ENCODE measurements around the gene PLXDC2.

The PLXDC2 gene

GRCh38 chr10:19935176-19935575 is 118.9 kb downstream of the PLXDC2 start:
- ATAC-seq (ENCODE audit: low read depth): no peak
- no peaks in the 10 kb centered on the region for H3K36me3 ChIP-seq (ENCODE audit: low read depth)
- no peak for DNase-seq (ENCODE audit: low spot score)
- H3K4me3 ChIP-seq (ENCODE audit: severe bottlenecking): no peak overlapping the region
- no peaks in the 10 kb centered on the region for H3K9me3 ChIP-seq (ENCODE audit: severe bottlenecking)
- H3K27me3 ChIP-seq (ENCODE audit: insufficient read depth, poor library complexity, severe bottlenecking): no peaks in the 10 kb centered on the region
- no peak overlapping the region for H3K27ac ChIP-seq (ENCODE audit: poor library complexity, severe bottlenecking)
- peaks cover 18% of the 10 kb centered on the region for H3K4me1 ChIP-seq (ENCODE audit: insufficient read depth, poor library complexity, severe bottlenecking)
- no peak for TF ChIP-seq CTCF (IDR thresholded peaks at IDR 0.05; ENCODE audit: poor library complexity, severe bottlenecking)

- Histone ChIP-seq H3K36me3 (ENCODE audit: low read depth) (no peaks in the 10 kb centered on the region), H3K4me1 (ENCODE audit: insufficient read depth, poor library complexity, severe bottlenecking) (peaks cover 14% of the 10 kb centered on the region), H3K4me3 (ENCODE audit: severe bottlenecking) (no peak overlapping the region), H3K9me3 (ENCODE audit: severe bottlenecking) (no peaks in the 10 kb centered on the region), H3K27ac (ENCODE audit: poor library complexity, severe bottlenecking) (no peak overlapping the region), H3K27me3 (ENCODE audit: insufficient read depth, poor library complexity, severe bottlenecking) (no peaks in the 10 kb centered on the region)
- DNase-seq (ENCODE audit: low spot score) (no peak), ATAC-seq (ENCODE audit: low read depth) (no peak)
- TF ChIP-seq CTCF (IDR thresholded peaks at IDR 0.05; ENCODE audit: poor library complexity, severe bottlenecking): no peak
Measured at GRCh38 chr10:19936289-19936688, 120.1 kb downstream of the PLXDC2 start.

GRCh38 chr10:19937989-19938388 is 121.8 kb downstream of the PLXDC2 start:
- H3K9me3 ChIP-seq (ENCODE audit: severe bottlenecking): no peaks in the 10 kb centered on the region
- ATAC-seq (ENCODE audit: low read depth) (no peak), DNase-seq (ENCODE audit: low spot score) (no peak)
- H3K4me3 ChIP-seq (ENCODE audit: severe bottlenecking): no peak overlapping the region
- no peaks in the 10 kb centered on the region for H3K36me3 ChIP-seq (ENCODE audit: low read depth)
- no peaks in the 10 kb centered on the region for H3K4me1 ChIP-seq (ENCODE audit: insufficient read depth, poor library complexity, severe bottlenecking)
- H3K27me3 ChIP-seq (ENCODE audit: insufficient read depth, poor library complexity, severe bottlenecking): no peaks in the 10 kb centered on the region
- no peak for TF ChIP-seq CTCF (IDR thresholded peaks at IDR 0.05; ENCODE audit: poor library complexity, severe bottlenecking)
- no peak overlapping the region for H3K27ac ChIP-seq (ENCODE audit: poor library complexity, severe bottlenecking)

- Histone ChIP-seq H3K27me3 (ENCODE audit: insufficient read depth, poor library complexity, severe bottlenecking) (no peaks in the 10 kb centered on the region), H3K27ac (ENCODE audit: poor library complexity, severe bottlenecking) (no peak overlapping the region), H3K4me1 (ENCODE audit: insufficient read depth, poor library complexity, severe bottlenecking) (no peaks in the 10 kb centered on the region), H3K9me3 (ENCODE audit: severe bottlenecking) (no peaks in the 10 kb centered on the region), H3K36me3 (ENCODE audit: low read depth) (no peaks in the 10 kb centered on the region), H3K4me3 (ENCODE audit: severe bottlenecking) (no peak overlapping the region)
- no peak for DNase-seq (ENCODE audit: low spot score)
- no peak for TF ChIP-seq CTCF (IDR thresholded peaks at IDR 0.05; ENCODE audit: poor library complexity, severe bottlenecking)
- no peak for ATAC-seq (ENCODE audit: low read depth)
Measured at GRCh38 chr10:19941206-19941880, 125.1 kb downstream of the PLXDC2 start.

- H3K4me1 ChIP-seq (ENCODE audit: insufficient read depth, poor library complexity, severe bottlenecking): no peaks in the 10 kb centered on the region
- H3K4me3 ChIP-seq (ENCODE audit: severe bottlenecking): no peak overlapping the region
- H3K9me3 ChIP-seq (ENCODE audit: severe bottlenecking): no peaks in the 10 kb centered on the region
- no peak for DNase-seq (ENCODE audit: low spot score)
- no peaks in the 10 kb centered on the region for H3K36me3 ChIP-seq (ENCODE audit: low read depth)
- TF ChIP-seq CTCF (IDR thresholded peaks at IDR 0.05; ENCODE audit: poor library complexity, severe bottlenecking): no peak
- no peaks in the 10 kb centered on the region for H3K27me3 ChIP-seq (ENCODE audit: insufficient read depth, poor library complexity, severe bottlenecking)
- no peak for ATAC-seq (ENCODE audit: low read depth)
- no peak overlapping the region for H3K27ac ChIP-seq (ENCODE audit: poor library complexity, severe bottlenecking)
Measured at GRCh38 chr10:19944911-19945663, 128.9 kb downstream of the PLXDC2 start.

Measured in RWPE2 (cell line).